Lower leg skin (tissue), 3 donors: Measurements from ENCODE around the gene PRDM4.

Experiments used
- POLR2A ChIP-seq, 2 donors: fragments of 450-650 bp; IDR thresholded peaks; one replicate each; pipeline ENCODE4 v1.6.1; 2016 to 2017; ENCODE audit warnings: antibody characterized with exemption in 2 of 2, mild to moderate bottlenecking in 1 of 2, moderate library complexity in 1 of 2
- TF ChIP-seq, protein P1 (sequence below), 3 donors: fragments of 450-650 bp; IDR thresholded peaks; one replicate each; pipeline ENCODE4 v1.5.1; 2016; ENCODE audit warnings: antibody characterized with exemption in 3 of 3, mild to moderate bottlenecking in 3 of 3, moderate library complexity in 2 of 3

GRCh38 chr12:107762874-107763273, 1.9 kb upstream of the PRDM4 start:
- TF ChIP-seq, protein P1, sequence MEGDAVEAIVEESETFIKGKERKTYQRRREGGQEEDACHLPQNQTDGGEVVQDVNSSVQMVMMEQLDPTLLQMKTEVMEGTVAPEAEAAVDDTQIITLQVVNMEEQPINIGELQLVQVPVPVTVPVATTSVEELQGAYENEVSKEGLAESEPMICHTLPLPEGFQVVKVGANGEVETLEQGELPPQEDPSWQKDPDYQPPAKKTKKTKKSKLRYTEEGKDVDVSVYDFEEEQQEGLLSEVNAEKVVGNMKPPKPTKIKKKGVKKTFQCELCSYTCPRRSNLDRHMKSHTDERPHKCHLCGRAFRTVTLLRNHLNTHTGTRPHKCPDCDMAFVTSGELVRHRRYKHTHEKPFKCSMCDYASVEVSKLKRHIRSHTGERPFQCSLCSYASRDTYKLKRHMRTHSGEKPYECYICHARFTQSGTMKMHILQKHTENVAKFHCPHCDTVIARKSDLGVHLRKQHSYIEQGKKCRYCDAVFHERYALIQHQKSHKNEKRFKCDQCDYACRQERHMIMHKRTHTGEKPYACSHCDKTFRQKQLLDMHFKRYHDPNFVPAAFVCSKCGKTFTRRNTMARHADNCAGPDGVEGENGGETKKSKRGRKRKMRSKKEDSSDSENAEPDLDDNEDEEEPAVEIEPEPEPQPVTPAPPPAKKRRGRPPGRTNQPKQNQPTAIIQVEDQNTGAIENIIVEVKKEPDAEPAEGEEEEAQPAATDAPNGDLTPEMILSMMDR (IDR thresholded peaks at IDR 0.05) = no peak
- TF ChIP-seq POLR2A (IDR thresholded peaks at IDR 0.05) = no peak
